RPMI8226 (cell line): ENCODE data around the gene EXOC6.
A peak's percentile ranks its signal among the peaks of the same experiment; 100 is the strongest.
"Not testable (repeated sequence)": the region's sequence is repeated elsewhere in the genome, so short reads cannot be mapped to it uniquely, and the experiment has no call there.

Source experiments
- DNase-seq: peaks from one replicate; pipeline ENCODE4 v3.0.0-alpha.2; 2015

The EXOC6 gene

DNA sequence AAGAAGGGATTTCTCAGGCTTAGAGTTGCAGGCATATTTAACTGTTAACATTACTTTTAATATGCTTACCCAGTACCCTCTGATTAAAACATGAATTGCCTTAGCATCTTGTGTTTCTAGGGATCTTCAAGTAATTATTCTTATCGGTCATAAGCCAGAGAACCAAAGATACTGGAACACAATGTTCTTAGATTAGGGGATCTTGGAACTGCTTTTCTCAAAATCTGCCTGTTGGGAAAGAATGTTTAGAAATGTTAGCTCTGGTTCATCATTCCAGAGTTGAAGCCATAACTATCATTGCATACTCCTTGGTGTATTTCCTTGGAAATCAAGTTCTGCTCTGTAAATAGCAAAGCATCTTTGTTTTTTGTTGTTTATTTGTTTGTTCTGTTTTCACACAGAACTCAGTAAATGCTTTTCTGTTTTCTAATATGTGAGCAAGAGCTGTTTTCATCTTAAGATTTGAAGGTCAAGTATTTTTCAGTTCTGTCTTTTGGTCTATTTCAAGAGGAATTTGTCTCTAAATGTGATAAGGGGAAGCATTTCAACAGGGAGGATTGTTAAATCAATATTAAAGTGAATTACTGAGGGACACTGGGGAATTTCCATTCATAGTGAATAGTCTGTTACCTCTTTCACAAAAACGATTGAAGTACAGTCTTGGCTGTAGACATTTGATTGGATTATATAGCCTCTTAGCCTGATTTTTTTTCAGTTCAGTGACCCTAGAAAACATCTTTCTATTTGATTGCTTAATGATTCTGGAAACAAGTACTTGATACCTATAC is 109.1 kb downstream of the EXOC6 start:
- DNase-seq = no peak

DNA sequence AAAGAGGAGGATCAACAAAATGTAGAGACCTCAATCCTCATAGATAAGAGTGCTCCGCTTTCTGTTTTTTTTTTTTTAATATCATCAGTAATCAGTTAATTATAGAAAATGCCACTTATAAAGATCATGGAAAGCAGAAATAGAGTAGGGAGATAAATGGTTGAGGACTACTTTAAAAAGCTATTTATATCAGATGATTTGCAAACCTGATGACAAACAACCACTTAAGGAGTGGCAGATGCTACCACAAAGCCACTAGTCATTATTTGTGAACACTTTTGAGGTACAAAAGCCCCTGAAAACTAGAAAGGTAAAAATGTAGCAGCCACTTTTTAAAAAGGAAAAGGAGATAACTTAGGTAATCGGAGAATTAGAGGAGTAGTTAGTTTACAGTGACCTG is 113.3 kb downstream of the EXOC6 start:
- DNase-seq = no peak

DNA sequence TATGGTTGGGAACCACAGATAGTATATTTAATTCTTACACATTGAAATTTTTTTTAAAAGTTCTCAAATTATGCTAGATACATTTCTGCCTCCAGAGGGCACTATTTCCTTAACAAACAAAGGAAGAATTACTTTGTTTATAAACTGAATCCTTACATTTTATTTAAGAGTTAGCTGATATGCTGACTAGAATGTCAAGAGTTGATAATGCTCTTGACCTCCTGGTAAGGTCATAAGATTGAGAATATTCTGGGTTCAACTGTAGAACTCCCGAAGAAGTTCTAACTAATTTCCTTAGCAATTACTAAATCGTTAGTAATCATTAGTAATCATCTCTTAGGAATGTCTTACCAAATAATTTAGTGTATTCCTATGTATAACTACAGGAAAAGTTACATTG is 117.0 kb downstream of the EXOC6 start:
- DNase-seq = peak; percentile 42

DNA sequence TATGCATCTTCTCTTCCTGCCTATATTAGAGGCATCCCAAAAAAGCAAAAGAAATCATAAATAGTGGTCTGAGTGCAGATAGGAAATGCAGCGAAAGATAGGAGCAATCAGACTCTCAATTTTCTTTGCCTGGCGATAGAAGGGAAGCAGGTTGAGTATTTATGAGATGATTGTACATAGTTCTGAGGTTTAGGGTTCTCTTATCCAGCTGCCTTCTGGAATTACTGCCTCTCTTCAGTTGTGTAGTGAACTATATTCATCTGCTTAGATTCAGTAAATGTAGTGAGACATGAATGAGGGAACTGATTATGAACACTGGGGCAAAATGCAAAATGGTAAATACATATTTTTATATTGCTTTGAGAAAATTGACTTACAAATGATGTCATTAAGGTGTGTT is 119.3 kb downstream of the EXOC6 start:
- no peak for DNase-seq

DNA sequence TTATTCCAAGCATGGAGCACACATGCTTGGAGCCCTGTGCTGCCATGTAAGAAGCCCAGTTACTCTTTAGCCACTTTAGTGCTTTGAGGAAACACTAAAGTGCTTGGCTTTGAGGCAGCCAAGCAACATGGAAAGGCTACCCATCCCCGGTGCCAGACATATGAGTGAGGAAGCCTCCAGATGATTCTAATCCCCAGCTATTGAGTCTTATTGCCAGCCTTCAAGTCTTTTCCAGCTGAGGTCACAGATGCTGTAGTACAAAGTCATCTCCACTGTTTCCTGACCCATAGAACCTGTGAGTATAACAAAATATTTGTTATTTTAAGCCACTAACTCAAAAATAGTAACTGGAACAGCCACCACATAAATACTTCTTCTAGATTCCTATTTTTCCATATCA is 120.8 kb downstream of the EXOC6 start:
- DNase-seq = no peak

DNA sequence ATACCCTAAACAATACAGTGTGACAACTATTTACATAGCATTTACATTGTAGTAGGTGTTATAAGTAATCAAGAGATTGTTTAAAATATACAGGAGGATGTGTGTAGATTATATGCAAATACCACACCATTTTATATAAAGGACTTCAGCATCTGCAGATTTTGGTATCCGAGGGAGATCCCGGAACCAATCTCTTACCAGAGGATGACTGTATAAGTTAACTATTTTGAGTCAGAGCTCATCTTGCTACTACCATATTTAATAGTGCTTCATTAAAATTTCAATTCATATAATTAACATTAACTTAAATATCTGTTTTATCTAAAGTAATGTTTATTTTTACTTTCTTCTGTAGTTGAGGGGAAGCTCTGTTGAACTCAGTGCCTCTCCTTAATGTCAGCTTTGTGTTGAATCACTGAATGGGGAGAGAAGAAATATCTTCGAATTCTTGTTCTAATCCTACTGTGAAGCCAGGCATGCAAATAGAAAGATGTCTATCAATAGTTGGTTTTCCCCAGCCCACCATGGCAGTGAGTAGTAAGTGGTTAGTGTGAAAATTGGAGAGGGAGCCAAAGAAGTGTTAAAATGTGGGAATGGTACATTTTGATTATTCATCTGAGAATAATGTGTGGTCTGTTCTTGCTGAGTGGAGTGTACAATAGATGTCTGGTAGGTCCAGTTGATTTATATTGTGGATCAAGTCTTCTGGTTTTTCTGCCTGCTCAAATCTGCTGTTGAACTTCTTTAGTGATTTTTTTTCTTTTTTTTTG is 122.2 kb downstream of the EXOC6 start:
- no peak for DNase-seq

DNA sequence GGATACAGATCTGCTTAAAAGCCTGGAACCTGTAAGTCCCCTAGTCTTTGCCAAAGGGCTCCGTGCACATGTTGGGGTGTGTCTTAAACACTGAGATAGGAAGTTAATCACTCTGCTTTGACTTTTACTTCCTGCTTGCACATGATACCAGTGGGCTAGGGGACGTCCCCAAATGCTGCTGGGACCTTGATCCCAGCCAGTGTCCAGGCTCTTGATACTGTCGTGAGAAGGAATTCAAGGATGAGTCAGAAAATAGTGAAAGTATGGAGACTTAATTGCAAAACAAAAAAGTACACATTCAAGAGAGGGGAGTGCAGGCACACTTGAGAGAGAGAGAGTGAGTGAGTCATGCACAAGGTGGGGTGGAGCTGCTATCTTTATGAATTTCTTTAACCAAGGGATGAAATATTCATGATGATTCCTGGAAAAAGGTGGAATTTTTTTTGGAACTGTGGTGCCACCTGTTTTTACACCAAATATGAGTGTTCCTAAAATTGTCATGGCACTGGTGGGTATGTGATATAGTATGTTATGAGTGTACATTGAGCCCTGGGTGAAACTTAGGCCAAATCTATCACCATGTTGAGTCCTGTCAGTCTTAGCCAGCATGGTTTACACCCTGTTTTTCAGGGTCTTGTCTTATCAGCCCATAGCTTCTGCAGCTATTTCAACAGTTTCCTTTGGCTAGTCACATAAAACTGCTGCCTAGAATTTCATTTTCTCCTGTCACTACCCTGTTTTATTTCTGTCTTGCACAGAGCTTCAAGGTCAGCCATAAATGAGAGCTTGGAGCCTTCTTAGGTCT is 123.9 kb downstream of the EXOC6 start:
- no peak for DNase-seq

DNA sequence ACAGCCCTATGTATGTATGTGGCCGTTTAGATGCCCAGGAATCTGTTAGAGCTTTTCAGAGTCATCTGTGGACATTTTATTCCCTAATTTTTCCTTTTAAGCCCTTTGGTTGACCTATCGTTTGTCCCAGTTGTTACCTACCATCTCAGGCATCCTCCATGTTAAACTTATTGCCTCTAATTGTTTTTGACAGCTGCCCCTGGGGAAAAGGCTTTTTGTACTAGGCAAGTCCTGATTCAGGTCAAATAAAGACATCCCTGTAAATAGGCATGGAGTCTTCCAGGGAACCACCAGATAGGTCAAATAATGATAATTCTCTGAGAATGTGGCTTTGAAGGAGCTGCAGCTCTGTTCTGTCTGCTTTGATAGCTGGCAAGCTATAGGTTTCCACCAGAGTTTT is 124.6 kb downstream of the EXOC6 start:
- no peak for DNase-seq

DNA sequence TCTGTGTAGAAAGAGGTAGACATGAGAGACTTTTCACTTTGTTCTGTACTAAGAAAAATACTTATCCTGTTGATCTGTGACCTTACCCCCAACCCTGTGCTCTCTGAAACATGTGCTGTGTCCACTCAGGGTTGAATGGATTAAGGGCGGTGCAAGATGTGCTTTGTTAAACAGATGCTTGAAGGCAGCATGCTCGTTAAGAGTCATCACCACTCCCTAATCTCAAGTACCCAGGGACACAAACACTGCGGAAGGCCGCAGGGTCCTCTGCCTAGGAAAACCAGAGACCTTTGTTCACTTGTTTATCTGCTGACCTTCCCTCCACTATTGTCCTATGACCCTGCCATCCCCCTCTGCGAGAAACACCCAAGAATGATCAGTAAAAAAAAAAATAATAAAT is 128.0 kb downstream of the EXOC6 start:
- not testable (repeated sequence) for DNase-seq

DNA sequence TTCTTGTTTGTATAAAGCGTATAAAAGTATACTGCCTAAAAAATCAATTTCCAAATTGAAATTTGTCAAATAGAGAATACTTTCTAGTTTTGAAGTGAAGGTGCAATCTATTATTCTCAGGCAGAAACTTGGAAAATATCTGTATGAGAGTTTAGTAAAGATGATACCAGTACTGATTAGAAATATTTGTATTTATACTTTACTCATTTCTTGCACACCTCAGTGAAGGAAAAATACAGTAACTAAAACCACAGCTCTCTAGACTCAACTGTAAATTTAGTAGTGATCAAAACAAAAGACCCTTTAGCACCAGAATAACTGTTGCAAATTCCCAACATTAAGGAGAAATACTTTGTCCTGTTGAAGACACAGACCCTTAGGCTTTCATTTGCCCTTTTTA is 140.9 kb downstream of the EXOC6 start:
- DNase-seq = no peak

DNA sequence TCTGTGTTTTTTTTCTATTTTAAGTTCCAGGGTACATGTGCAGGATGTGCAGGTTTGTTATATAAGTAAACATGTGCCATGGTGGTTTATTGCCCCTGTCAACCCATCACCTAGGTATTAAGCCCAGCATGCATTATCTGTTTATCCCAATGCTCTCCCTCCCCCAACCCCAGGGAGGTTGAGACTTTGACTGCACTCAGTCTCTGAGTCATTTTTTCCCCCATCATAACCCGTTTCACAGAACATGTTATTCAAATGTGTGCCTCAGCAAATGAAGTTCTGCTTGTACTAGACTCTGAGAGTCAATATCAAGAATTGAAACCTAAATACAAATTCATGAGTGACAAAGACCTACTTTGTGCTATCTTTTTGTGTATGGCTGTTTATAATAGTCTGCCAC is 142.3 kb downstream of the EXOC6 start:
- no peak for DNase-seq

DNA sequence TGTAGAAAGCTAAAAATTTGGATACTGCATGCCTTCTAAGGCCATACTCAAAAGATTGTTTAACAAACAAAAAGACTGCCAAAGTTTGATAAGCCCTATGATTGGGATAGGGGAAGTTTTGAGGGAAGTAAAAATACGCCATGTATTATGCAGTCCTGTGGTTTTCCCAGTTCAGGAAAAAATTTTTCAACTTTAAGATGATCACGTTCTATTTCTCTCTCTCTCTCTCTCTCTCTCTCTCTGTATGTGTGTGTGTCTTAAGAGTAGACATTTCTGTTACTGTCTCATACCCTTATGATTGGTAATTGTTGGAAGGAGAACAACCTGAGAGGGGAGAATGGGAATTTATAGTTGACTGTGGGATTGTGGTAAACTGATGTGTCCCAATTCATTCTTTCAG is 143.2 kb downstream of the EXOC6 start:
- no peak for DNase-seq

DNA sequence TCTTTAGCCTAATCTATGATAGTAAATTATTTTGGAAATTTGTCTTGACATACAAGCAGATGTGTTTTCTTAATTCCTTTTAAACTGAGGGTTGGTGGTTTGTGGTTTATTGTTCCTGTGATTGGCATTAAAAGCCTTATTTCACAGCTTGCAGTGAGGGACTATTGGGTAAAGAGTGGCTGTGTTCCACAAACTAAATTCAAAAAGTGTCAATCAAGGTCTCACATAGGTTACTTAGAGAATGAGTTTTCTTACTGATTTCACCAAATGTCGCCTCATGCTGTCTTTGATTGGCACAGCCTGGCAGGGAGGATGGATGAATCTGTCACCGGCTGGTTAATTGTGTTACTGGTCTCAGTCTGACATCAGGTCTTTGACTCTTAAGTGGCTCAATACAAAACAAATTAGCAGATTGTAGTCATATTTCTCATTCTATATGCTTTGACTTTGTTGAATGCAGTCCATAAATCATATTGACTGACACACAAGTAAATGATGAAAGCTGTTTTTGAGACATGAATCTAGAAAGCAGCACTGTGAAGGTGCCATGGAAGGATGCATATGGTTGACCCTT is 145.5 kb downstream of the EXOC6 start:
- DNase-seq = no peak

DNA sequence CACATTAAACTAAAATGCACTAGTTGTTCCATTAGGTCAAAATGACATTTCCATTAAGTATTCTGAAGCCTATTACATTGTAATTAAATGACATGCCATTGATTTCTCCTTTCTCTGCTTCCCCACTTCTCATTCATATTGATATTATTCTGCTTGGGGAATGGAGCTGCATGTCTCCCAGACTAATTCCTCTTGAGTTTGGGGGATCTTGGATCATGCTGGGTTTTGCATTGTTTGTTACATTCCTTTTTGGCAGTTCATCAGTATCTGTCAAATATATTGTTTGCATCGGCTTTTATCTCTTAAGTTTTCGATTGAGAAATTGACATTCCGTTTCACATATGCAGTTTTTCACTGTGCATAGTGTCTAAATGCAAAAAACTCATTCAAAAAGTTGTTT is 147.2 kb downstream of the EXOC6 start:
- no peak for DNase-seq

DNA sequence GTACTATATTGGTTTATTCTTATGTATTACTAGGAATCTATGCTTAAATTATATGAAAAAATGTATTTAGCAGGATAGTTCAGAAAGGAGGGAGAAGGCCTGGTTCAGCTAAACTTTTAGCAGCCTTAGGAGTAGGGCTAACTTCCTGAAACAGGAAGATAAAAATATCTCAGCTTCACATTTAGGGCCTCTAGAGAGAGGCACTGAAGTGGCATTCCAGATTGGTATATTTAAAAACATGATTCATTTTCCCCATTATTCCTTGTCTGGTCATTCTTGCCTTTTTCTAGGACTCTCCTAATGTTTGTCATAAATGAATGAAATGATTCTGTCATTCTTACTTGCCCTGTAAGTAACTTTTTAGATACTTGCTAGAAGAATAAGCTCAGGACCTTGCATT is 149.3 kb downstream of the EXOC6 start:
- DNase-seq = no peak

DNA sequence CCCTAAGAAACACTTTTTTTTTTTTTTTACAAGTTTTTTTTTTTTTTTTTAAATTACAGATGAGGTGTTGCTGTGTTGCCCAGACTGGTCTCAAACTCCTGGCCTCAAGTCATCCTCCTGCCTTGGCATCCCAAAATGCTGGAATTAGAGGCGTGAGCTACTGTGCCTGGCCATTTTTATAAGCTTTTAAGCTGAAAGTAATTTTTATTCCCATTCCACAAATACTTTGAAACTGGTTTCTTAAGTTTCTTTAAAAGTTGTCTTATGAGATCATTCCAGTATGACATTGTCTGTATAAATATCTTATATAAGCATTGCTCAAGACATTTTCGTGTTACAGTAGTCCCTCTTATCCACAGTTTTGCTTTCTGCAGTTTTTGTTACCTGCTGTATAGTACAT is 150.9 kb downstream of the EXOC6 start:
- no peak for DNase-seq

DNA sequence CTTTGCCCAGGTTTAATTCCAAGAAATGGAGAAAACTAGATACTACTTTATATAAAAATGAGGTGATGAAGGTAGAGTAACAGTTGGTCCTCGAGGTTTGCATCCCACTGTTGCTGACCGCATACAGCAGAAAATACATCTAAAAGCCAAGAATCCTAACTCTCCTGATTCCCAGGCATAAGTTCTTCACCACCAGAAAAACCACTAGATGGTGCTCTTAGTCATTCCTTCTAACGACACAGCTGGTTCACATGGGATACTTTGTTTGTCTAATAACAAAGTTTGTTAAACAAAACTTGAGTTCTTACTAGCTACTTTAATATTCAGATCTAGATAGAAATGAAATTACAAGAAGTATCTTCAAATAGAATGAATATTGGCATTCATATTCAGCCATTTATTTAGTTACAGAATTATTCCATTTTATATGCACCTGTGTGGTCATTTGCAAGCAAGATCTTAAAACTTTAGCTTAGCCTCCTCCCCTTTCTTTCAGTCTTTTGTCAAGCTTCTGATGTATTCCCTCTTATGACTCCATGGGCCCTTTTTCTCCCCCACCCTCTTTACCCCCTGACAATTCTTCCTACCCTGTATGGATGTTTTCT is 158.2 kb downstream of the EXOC6 start:
- peak; percentile 29 for DNase-seq

DNA sequence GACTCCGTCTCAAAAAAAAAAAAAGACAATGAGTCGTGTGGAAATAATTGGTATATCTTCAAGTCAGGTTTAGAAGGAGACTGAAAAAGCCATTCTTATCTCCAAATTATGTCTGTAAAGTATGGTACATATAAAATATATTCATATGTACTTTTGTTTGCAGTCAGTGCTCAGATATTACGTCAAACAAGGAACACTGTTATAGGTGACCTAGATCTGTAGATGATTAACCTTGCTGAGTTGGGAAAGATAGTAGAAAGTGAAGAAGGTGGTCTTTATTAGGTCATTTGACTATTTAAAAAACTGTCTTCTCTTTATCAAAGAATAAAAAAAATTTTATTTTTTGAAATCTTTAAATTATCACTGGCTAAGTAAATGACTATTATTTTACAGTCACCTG is 167.4 kb downstream of the EXOC6 start:
- no peak for DNase-seq

DNA sequence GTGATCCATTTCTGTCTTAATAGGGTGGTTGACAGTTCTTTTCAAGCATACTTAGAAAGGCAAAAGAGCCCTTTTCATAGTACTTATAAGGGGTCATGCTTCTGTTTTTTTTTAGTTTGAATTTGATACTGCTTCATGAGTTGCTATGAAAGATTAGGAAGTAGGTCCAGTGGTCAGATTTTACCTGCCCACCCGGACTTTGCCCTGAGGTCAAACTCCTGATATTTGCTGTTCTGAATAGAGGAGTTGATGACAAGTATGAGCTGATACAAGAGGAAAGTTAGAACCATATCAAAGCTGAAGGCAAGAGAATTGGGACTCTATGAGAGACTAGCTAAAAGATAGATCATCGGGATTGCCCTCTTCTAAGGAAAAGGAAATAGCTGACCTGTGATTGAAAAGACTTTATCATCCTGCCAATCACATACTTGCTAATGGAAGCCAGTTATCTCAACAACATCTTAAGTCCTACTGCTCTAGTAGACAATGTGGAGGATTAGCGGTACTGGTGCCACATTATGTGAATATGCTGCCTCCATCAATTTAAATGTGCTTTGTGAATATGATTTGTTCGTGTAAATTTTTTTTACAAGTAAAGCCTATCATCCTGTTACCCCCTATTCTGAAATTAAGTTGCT is 174.8 kb downstream of the EXOC6 start:
- no peak for DNase-seq

DNA sequence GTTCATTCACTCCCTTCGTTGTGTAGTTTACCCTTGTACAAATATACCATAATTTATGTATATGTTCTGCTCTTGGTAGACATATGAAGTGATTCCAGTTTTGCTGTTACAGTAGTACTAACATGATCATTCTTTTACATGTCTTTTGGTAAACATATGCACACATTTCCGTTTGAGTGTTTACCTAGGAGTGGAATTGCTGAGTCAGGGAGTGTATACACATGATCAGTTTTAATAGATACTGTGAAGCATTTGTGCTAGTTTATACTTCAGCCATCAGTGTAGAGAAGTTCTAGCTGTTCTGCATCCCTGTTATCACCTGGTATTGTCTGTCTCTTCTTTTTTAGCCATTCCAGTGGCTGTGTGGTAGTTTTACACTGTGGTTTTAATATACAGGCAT is 177.8 kb downstream of the EXOC6 start:
- no peak for DNase-seq

DNA sequence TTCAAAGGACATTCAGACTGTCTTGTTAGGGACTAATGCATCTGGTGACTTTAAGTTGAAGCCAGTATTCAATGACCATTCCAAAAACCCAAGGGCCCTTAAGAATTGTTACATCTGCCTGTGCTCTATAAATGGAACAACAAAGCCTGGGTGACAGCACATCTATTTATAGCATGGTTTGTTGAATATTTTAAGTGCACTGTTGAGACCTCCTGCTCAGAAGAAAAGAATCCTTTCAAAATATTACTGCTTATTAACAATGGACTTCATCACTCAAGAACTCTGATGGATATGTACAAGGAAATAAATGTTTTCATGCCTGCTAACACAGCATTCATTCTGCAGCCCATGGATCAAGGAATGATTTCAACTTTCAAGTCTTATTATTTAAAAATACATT is 179.2 kb downstream of the EXOC6 start:
- DNase-seq = no peak

DNA sequence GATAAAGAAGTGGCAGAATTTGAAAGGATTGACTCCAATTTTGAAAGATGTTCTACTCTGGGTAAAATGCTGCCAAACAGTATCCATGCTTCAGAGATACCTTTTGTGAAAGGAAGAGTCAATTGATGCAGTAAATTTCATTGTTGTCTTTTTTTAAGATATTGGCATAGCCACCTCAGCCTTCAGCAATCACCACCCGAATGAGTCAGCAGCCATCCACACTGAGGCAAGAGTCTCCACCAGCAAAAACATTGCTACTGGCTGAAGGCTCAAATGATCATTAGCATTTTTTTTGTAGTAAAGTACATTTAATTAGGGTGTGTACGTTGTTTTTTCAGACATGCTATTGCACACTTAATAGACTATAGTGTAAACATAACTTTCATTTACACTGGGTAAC is 180.6 kb downstream of the EXOC6 start:
- no peak for DNase-seq
